K562 (cell line): ENCODE measurements around the gene SNX18. TPM values are rescaled to one million over a fixed set of nuclear protein-coding genes. Genes with fewer than 3 reads are reported as not detected.

Experiments used
- ATAC-seq: fragments of 200-7000 bp; cut with Tn5 transposase; 3 replicates; pipeline ENCODE4 v1.9.1; 2020; ENCODE audit warnings: moderate library complexity
- BruUV-seq: library from RNA; stranded (reverse); fragments of 400-500 nt; replicated peaks from 2 replicates; lab custom pipeline; 2021; lab: Mats Ljungman, UMichigan
- CTCF ChIA-PET: fragments of 300-600 bp; formaldehyde crosslinking; extraction: SDS; loops from one replicate; lab custom pipeline; 2021; ENCODE audit warnings: low intra/inter-chr PET ratio; lab: Yijun Ruan, JAX
- POLR2A ChIA-PET: fragments of 300-600, 350-650 bp; sonication (Branson Sonifier 250); formaldehyde crosslinking; extraction: SDS; loops from one replicate; lab custom pipeline; 2021; ENCODE audit warnings: antibody characterized with exemption, inconsistent platforms; lab: Yijun Ruan, JAX
- DNase-seq, 4 experiments: peaks; one replicate each; pipeline versions ENCODE4 v3.0.0 to v3.0.0-alpha.2; 2011 to 2018; ENCODE audit warnings: low spot score in 3 of 4, mixed read lengths in 3 of 4; ENCODE audit errors: extremely low read depth in 1 of 4
- FAIRE-seq: peaks from 2 replicates; lab custom pipeline; 2011; peaks lifted over from hg19 to GRCh38; lab: Jason Lieb, UNC
- H2AFZ ChIP-seq: 2 replicates; pipeline ENCODE4 v1.6.0; 2011; ENCODE audit warnings: low read depth, low read length, control low read depth, inconsistent platforms
- H3K27ac ChIP-seq: fragments of 200-600 bp; 3 replicates; pipeline ENCODE4 v1.8.0; 2011; ENCODE audit warnings: low read depth, mild to moderate bottlenecking, control low read depth, inconsistent platforms, low read length, moderate library complexity, mixed read lengths; ENCODE audit errors: extremely low read depth
- H3K27me3 ChIP-seq, 2 experiments: fragments of 300-600 bp in 1 of 2; 2 replicates in 1 of 2; 3 replicates in 1 of 2; pipeline versions ENCODE4 v1.6.0 to v1.8.0; 2011; ENCODE audit warnings: inconsistent platforms in 2 of 2, low read length in 2 of 2, mild to moderate bottlenecking in 1 of 2, mixed read lengths in 1 of 2, moderate library complexity in 1 of 2; ENCODE audit not compliant: control insufficient read depth in 2 of 2, insufficient read depth in 2 of 2
- H3K36me3 ChIP-seq: fragments of 300-600 bp; 3 replicates; pipeline ENCODE4 v1.8.0; 2011; ENCODE audit warnings: mild to moderate bottlenecking, low read length, inconsistent platforms; ENCODE audit not compliant: control insufficient read depth, insufficient read depth
- H3K4me1 ChIP-seq, 2 experiments: fragments of 200-600 bp in 1 of 2; replicated peaks in 1 of 2; 2 replicates in 1 of 2; 3 replicates in 1 of 2; pipeline versions ENCODE4 v1.5.1 to v1.8.0; 2011; ENCODE audit warnings: inconsistent platforms in 2 of 2, low read length in 2 of 2, mild to moderate bottlenecking in 1 of 2, mixed read lengths in 1 of 2, moderate library complexity in 1 of 2; ENCODE audit not compliant: control insufficient read depth in 2 of 2, insufficient read depth in 2 of 2
- H3K4me2 ChIP-seq: 2 replicates; pipeline ENCODE4 v1.6.1; 2011; ENCODE audit warnings: low read length, control low read depth, inconsistent platforms, mixed read lengths; ENCODE audit not compliant: insufficient read depth
- H3K4me3 ChIP-seq: fragments of 200-600 bp; sonication (generic), shearing (Covaris generic); 2 replicates; pipeline ENCODE4 v1.5.1; 2016; ENCODE audit warnings: control low read depth, inconsistent platforms
- H3K79me2 ChIP-seq: fragments of 200-600 bp; 3 replicates; pipeline ENCODE4 v1.8.0; 2011; ENCODE audit warnings: low read length, inconsistent platforms; ENCODE audit not compliant: control insufficient read depth, insufficient read depth
- H3K9ac ChIP-seq, 2 experiments: 2 replicates each; pipeline versions ENCODE4 v1.6.0 to v1.6.1; 2011; ENCODE audit warnings: low read depth in 2 of 2, low read length in 2 of 2, control low read depth in 1 of 2, inconsistent platforms in 1 of 2, mild to moderate bottlenecking in 1 of 2, mixed read lengths in 1 of 2; ENCODE audit not compliant: insufficient read depth in 1 of 2
- H3K9me1 ChIP-seq: one replicate; pipeline ENCODE4 v1.6.0; 2011; ENCODE audit warnings: inconsistent platforms, mild to moderate bottlenecking, low read length, moderate library complexity; ENCODE audit not compliant: control insufficient read depth, insufficient read depth
- H3K9me3 ChIP-seq: replicated peaks from 2 replicates; pipeline ENCODE4 v1.5.1; 2011; ENCODE audit warnings: low read depth, low read length, inconsistent platforms; ENCODE audit not compliant: control insufficient read depth, insufficient read depth
- H4K20me1 ChIP-seq: replicated peaks from 2 replicates; pipeline ENCODE4 v1.6.1; 2011; ENCODE audit warnings: low read length, inconsistent platforms, mixed read lengths; ENCODE audit not compliant: control insufficient read depth, insufficient read depth
- EP400 ChIP-seq: fragments of 450-650 bp; IDR thresholded peaks from 2 replicates; pipeline ENCODE4 v1.6.1; 2017; ENCODE audit warnings: antibody characterized with exemption, mild to moderate bottlenecking, moderate library complexity
- ETV5 ChIP-seq: sonication (generic); formaldehyde crosslinking; IDR thresholded peaks from 2 replicates; pipeline ENCODE4 v1.4.0; 2020; ENCODE audit warnings: low read depth, mild to moderate bottlenecking, missing genetic modification reagents
- MEF2A ChIP-seq: IDR thresholded peaks from 2 replicates; pipeline ENCODE4 v1.6.1; 2011; ENCODE audit warnings: low read depth, mild to moderate bottlenecking, low read length, moderate library complexity; ENCODE audit not compliant: control insufficient read depth
- NBN ChIP-seq: fragments of 450-650 bp; IDR thresholded peaks from 2 replicates; pipeline ENCODE4 v1.6.1; 2016; ENCODE audit warnings: low read depth, mild to moderate bottlenecking
- NFRKB ChIP-seq: fragments of 450-650 bp; IDR thresholded peaks from 2 replicates; pipeline ENCODE4 v1.6.1; 2016; ENCODE audit warnings: low read depth
- PML ChIP-seq: IDR thresholded peaks from 2 replicates; pipeline ENCODE4 v1.6.1; 2012; ENCODE audit warnings: low read length, inconsistent platforms
- SPI1 ChIP-seq: IDR thresholded peaks from 2 replicates; pipeline ENCODE4 v1.6.1; 2011; ENCODE audit warnings: low read depth, low read length, control low read depth, borderline replicate concordance
- ZEB2 ChIP-seq: fragments of 450-650 bp; IDR thresholded peaks from 2 replicates; pipeline ENCODE4 v1.6.1; 2016
- ZNF197 ChIP-seq: fragments of 200-800 bp; sonication (Bioruptor generic); IDR thresholded peaks from 2 replicates; pipeline ENCODE4 v1.6.1; 2016; ENCODE audit warnings: low read depth, missing genetic modification characterization, missing compliant biosample characterization
- ZNF263 ChIP-seq: sonication (generic); formaldehyde crosslinking; IDR thresholded peaks from 2 replicates; pipeline ENCODE4 v1.8.0; 2022; ENCODE audit warnings: mild to moderate bottlenecking, missing genetic modification reagents, borderline replicate concordance
- ZNF764 ChIP-seq: fragments of 250-450 bp; sonication (Bioruptor Pico); IDR thresholded peaks from 2 replicates; pipeline ENCODE4 v1.4.0; 2020; ENCODE audit warnings: low read depth, mild to moderate bottlenecking, moderate library complexity
- WGBS: fragments of 100-300 bp; shearing (Covaris generic); methylation state at CpG from one replicate; pipeline ENCODE4 v1.1.6; 2016; ENCODE audit warnings: low coverage, mixed read lengths; ENCODE audit not compliant: insufficient coverage; ENCODE audit errors: missing lambda C conversion rate; 5-methylcytosine and 5-hydroxymethylcytosine counted together
- in situ Hi-C: fragments of 300-500 bp; cut with MboI; formaldehyde crosslinking; loops from 4 replicates; pipeline ENCODE4 v1.15.0; 2018; ENCODE audit warnings: inconsistent platforms, mixed read lengths
- intact Hi-C: fragments of 100-400 bp; cut with micrococcal nuclease; formaldehyde crosslinking; loops from 2 replicates; pipeline ENCODE4 v1.14.2; 2022
- polyA plus RNA-seq, 8 experiments: library from polyadenylated mRNA; depleted of rRNA in 4 of 8; stranded (reverse) in 5 of 8; unstranded in 3 of 8; fragments of >200 nt; fragmentation: Nextera tagmentation in 2 of 8; fragmentation: Illumina TruSeq in 1 of 8; extraction: Ambion mirVana in 2 of 8; extraction: Trizol in 1 of 8; gene quantifications; 2 replicates each; pipeline versions ENCODE4 v1.2.1 to v1.2.3, GENCODE V29; 2011 to 2014; ENCODE audit warnings: inconsistent platforms in 1 of 8, missing spikeins in 1 of 8
- total RNA-seq, 7 experiments: library from RNA; depleted of rRNA in 6 of 7; stranded (reverse); fragments of >200 nt in 6 of 7; fragmentation: Illumina TruSeq in 2 of 7; extraction: Trizol in 2 of 7; gene quantifications; 2 replicates each; pipeline versions ENCODE4 v1.2.1 to v1.2.3, GENCODE V29; 2011 to 2021; ENCODE audit warnings: low replicate concordance in 1 of 7
- TF ChIP-seq, protein P1 (sequence below): fragments of 250-450 bp; sonication (Bioruptor Pico); IDR thresholded peaks from 2 replicates; pipeline ENCODE4 v1.4.0; 2020
- TF ChIP-seq, protein P2 (sequence below): fragments of 450-650 bp; formaldehyde crosslinking; IDR thresholded peaks from 2 replicates; pipeline ENCODE4 v1.4.0; 2020; ENCODE audit warnings: mild to moderate bottlenecking, moderate library complexity
- TF ChIP-seq, protein P3 (sequence below): fragments of 450-650 bp; IDR thresholded peaks from 2 replicates; pipeline ENCODE4 v1.6.1; 2017; ENCODE audit warnings: mild to moderate bottlenecking, moderate library complexity

SNX18 gene
- total and polyA plus RNA-seq, 9 of the 15 experiments (the other 6 are each of a cell fraction or from before 2014, with no cell fraction given): 2.3 to 8.8 (median 6.0) TPM

DNA sequence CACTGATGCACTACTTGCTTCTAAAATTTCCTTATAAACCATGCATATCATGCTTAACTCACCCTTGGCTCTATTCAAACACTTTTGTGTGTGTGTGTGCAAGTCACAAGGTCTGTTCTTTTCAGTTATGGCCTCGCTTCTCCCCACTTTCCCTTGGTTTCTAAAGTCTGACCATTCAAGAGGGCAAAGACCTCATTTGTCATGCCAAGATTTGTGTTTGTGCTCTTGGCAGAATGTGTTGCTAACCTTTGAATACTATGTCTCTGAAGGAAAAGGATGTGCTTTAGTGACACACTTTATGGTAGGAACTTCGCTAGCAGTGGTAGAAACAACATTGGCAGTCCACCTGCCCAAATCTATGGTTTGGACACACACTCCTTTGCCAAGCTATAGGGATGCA is 50.4 kb downstream of the SNX18 start:
- ChIA-PET CTCF (no interaction called here), POLR2A (no interaction called here)
- intact Hi-C loops (no loop called here), in situ Hi-C loops (no loop called here)
- Histone ChIP-seq H3K27me3 (peaks cover 2 to 15% of the 10 kb centered on the region in 2 experiments), H3K9ac (no peak overlapping the region), H3K9me3 (no peaks in the 10 kb centered on the region), H3K9me1 (no peaks in the 10 kb centered on the region), H4K20me1 (no peaks in the 10 kb centered on the region), H3K4me3 (no peak overlapping the region), H2AFZ (no peak overlapping the region), H3K4me2 (no peak overlapping the region), H3K27ac (no peak overlapping the region), H3K79me2 (no peaks in the 10 kb centered on the region), H3K4me1 (no peaks in the 10 kb centered on the region), H3K36me3 (no peaks in the 10 kb centered on the region)
- ATAC-seq: no peak
- DNase-seq: no peak
- 0% methylated on average over 2 of the region's 2 CpGs for WGBS
- no TSS peak for BruUV-seq
- no peak for FAIRE-seq
- TF ChIP-seq ZNF263 (CRISPR knock-in tag) (no peak), SPI1 (no peak), ZNF764 (CRISPR knock-in tag) (no peak), NFRKB (no peak), EP400 (no peak), PML (no peak), MEF2A (no peak), ZEB2 (no peak), NBN (no peak), ZNF197 (CRISPR knock-in tag) (no peak), ETV5 (no peak)
- TF ChIP-seq, protein P1, sequence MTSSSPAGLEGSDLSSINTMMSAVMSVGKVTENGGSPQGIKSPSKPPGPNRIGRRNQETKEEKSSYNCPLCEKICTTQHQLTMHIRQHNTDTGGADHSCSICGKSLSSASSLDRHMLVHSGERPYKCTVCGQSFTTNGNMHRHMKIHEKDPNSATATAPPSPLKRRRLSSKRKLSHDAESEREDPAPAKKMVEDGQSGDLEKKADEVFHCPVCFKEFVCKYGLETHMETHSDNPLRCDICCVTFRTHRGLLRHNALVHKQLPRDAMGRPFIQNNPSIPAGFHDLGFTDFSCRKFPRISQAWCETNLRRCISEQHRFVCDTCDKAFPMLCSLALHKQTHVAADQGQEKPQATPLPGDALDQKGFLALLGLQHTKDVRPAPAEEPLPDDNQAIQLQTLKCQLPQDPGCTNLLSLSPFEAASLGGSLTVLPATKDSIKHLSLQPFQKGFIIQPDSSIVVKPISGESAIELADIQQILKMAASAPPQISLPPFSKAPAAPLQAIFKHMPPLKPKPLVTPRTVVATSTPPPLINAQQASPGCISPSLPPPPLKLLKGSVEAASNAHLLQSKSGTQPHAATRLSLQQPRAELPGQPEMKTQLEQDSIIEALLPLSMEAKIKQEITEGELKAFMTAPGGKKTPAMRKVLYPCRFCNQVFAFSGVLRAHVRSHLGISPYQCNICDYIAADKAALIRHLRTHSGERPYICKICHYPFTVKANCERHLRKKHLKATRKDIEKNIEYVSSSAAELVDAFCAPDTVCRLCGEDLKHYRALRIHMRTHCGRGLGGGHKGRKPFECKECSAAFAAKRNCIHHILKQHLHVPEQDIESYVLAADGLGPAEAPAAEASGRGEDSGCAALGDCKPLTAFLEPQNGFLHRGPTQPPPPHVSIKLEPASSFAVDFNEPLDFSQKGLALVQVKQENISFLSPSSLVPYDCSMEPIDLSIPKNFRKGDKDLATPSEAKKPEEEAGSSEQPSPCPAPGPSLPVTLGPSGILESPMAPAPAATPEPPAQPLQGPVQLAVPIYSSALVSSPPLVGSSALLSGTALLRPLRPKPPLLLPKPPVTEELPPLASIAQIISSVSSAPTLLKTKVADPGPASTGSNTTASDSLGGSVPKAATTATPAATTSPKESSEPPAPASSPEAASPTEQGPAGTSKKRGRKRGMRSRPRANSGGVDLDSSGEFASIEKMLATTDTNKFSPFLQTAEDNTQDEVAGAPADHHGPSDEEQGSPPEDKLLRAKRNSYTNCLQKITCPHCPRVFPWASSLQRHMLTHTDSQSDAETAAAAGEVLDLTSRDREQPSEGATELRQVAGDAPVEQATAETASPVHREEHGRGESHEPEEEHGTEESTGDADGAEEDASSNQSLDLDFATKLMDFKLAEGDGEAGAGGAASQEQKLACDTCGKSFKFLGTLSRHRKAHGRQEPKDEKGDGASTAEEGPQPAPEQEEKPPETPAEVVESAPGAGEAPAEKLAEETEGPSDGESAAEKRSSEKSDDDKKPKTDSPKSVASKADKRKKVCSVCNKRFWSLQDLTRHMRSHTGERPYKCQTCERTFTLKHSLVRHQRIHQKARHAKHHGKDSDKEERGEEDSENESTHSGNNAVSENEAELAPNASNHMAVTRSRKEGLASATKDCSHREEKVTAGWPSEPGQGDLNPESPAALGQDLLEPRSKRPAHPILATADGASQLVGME (CRISPR knock-in tag): no peak
- TF ChIP-seq, protein P2, sequence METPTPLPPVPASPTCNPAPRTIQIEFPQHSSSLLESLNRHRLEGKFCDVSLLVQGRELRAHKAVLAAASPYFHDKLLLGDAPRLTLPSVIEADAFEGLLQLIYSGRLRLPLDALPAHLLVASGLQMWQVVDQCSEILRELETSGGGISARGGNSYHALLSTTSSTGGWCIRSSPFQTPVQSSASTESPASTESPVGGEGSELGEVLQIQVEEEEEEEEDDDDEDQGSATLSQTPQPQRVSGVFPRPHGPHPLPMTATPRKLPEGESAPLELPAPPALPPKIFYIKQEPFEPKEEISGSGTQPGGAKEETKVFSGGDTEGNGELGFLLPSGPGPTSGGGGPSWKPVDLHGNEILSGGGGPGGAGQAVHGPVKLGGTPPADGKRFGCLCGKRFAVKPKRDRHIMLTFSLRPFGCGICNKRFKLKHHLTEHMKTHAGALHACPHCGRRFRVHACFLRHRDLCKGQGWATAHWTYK (CRISPR knock-in tag): no peak
- TF ChIP-seq, protein P3, sequence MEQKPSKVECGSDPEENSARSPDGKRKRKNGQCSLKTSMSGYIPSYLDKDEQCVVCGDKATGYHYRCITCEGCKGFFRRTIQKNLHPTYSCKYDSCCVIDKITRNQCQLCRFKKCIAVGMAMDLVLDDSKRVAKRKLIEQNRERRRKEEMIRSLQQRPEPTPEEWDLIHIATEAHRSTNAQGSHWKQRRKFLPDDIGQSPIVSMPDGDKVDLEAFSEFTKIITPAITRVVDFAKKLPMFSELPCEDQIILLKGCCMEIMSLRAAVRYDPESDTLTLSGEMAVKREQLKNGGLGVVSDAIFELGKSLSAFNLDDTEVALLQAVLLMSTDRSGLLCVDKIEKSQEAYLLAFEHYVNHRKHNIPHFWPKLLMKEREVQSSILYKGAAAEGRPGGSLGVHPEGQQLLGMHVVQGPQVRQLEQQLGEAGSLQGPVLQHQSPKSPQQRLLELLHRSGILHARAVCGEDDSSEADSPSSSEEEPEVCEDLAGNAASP: no peak
